Measurements from ENCODE around the gene MCTP1.

GRCh38 chr5:94811331-94811730 is 473.6 kb downstream of the MCTP1 start:
- TF ChIP-seq EZH2phosphoT487 (IDR thresholded peaks at IDR 0.05; ENCODE audit: insufficient read depth, low read depth) (no peak), EZH2 (IDR thresholded peaks at IDR 0.05; ENCODE audit: insufficient read depth, poor library complexity, severe bottlenecking) (no peak)

Measured in GM23248 (cell line).